ENCODE measurements around the gene HM13. TPM values are rescaled to one million over a fixed set of nuclear protein-coding genes. Genes with fewer than 3 reads are reported as not detected.

Gene HM13
- polyA plus RNA-seq, 1 donor (not counting 4 experiments of a cell fraction or from before 2014, with no cell fraction given): 127 TPM

DNA sequence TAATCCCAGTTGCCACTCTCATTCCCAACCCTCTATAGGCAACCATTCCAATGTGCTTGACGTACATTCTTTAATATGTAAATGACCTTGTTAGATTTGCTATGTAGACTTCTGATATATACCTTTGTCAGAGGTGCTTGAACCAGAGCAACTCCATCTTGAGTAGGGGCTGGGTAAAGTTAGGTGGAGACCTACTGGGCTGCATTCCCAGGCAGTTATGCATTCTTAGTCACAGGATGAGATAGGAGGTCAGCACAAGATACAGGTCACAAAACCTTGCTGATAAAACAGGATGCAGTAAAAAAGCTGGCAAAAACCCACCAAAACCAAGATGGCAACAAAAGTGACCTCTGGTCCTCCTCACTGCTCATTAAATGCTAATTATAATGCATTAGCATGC, 8.3 kb upstream of the HM13 start:
- Histone ChIP-seq H4K20me1 (ENCODE audit: control insufficient read depth, extremely low read depth, insufficient read depth, low read length) (no peaks in the 10 kb centered on the region), H2AFZ (ENCODE audit: control insufficient read depth, low read length) (no peak overlapping the region), H3K27ac (ENCODE audit: control insufficient read depth, insufficient read depth, low read length) (no peak overlapping the region), H3K4me1 (ENCODE audit: control insufficient read depth, extremely low read depth, insufficient read depth, low read length) (peaks cover 7% of the 10 kb centered on the region), H3K4me3 (ENCODE audit: control insufficient read depth in 2 of 3, extremely low read depth in 1 of 3, insufficient read depth in 2 of 3, low read depth in 1 of 3, low read length in 3 of 3) (no peak overlapping the region), H3K9me3 (ENCODE audit: control insufficient read depth, low read depth, low read length) (no peaks in the 10 kb centered on the region), H3K9me1 (ENCODE audit: control insufficient read depth, extremely low read depth, insufficient read depth, low read length) (no peaks in the 10 kb centered on the region), H3K4me2 (ENCODE audit: control insufficient read depth, extremely low read depth, insufficient read depth, low read depth, low read length) (peak overlapping the region; percentile 27), H3K9ac (ENCODE audit: control insufficient read depth, extremely low read depth, insufficient read depth, low read length) (no peak overlapping the region), H3K36me3 (ENCODE audit: control insufficient read depth in 2 of 2, extremely low read depth in 1 of 2, insufficient read depth in 2 of 2, low read length in 2 of 2) (no peaks in the 10 kb centered on the region), H3K79me2 (ENCODE audit: control insufficient read depth, insufficient read depth, low read length) (no peaks in the 10 kb centered on the region), H3K27me3 (ENCODE audit: control insufficient read depth, extremely low read depth, insufficient read depth, low read length) (no peaks in the 10 kb centered on the region)
- FAIRE-seq: no peak
- dilution Hi-C loops (cut with MboI; ENCODE audit: extremely low pct_ligation_motif_present, low sequenced_read_pairs): no loop called here
- DNase-seq (ENCODE audit: low read depth, low spot score): no peak
- TF ChIP-seq EZH2 (IDR thresholded peaks at IDR 0.05; ENCODE audit: low read length): no peak
- TF ChIP-seq, protein P1, sequence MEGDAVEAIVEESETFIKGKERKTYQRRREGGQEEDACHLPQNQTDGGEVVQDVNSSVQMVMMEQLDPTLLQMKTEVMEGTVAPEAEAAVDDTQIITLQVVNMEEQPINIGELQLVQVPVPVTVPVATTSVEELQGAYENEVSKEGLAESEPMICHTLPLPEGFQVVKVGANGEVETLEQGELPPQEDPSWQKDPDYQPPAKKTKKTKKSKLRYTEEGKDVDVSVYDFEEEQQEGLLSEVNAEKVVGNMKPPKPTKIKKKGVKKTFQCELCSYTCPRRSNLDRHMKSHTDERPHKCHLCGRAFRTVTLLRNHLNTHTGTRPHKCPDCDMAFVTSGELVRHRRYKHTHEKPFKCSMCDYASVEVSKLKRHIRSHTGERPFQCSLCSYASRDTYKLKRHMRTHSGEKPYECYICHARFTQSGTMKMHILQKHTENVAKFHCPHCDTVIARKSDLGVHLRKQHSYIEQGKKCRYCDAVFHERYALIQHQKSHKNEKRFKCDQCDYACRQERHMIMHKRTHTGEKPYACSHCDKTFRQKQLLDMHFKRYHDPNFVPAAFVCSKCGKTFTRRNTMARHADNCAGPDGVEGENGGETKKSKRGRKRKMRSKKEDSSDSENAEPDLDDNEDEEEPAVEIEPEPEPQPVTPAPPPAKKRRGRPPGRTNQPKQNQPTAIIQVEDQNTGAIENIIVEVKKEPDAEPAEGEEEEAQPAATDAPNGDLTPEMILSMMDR (optimal IDR thresholded peaks at IDR 0.05 in 1 of 3, IDR thresholded peaks at IDR 0.05 in 1 of 3, conservative IDR thresholded peaks at IDR 0.05 in 1 of 3; ENCODE audit: extremely low read depth in 1 of 3, insufficient read depth in 2 of 3, low read length in 3 of 3): no peak

DNA sequence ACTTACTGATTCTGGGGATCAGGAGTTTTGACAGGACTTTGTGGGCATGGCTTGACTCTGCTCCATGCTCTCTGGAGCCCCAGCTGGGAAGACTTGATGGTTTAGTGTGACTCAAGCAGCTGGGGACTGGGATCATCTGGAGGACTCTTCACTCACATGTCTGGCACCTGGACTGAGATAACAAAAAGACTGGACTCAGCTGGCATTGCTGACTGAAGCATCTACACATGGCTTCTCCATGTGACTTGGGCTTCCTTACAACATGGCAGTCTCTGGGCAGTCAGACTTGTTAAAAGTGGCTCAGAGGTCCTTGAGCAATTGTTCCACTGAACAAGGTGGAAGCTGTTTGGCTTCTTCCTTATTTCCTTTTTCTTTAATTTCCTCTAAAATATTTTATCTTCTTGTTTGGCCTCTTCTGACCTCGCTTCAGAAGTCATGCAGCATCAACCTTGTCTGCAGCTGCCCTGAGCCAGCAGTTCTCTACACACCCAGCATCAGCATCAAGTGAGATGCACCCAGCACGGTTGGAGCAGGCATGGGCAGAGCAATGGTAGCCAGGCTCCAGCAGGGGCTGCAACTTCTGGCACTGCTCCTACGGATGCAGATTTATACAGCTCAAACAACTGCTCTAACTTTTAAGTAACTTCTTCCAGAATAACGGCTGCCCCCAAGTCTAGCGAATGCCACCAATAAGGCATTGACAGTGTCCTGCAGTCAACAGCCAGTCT, 5.6 kb upstream of the HM13 start:
- Histone ChIP-seq H3K4me3 (ENCODE audit: control insufficient read depth in 2 of 3, extremely low read depth in 1 of 3, insufficient read depth in 2 of 3, low read depth in 1 of 3, low read length in 3 of 3) (no peak overlapping the region), H3K79me2 (ENCODE audit: control insufficient read depth, insufficient read depth, low read length) (no peaks in the 10 kb centered on the region), H3K9me3 (ENCODE audit: control insufficient read depth, low read depth, low read length) (no peaks in the 10 kb centered on the region), H3K27ac (ENCODE audit: control insufficient read depth, insufficient read depth, low read length) (no peak overlapping the region), H2AFZ (ENCODE audit: control insufficient read depth, low read length) (no peak overlapping the region), H4K20me1 (ENCODE audit: control insufficient read depth, extremely low read depth, insufficient read depth, low read length) (no peaks in the 10 kb centered on the region), H3K4me1 (ENCODE audit: control insufficient read depth, extremely low read depth, insufficient read depth, low read length) (peaks cover 7% of the 10 kb centered on the region), H3K36me3 (ENCODE audit: control insufficient read depth in 2 of 2, extremely low read depth in 1 of 2, insufficient read depth in 2 of 2, low read length in 2 of 2) (no peaks in the 10 kb centered on the region), H3K4me2 (ENCODE audit: control insufficient read depth, extremely low read depth, insufficient read depth, low read depth, low read length) (no peak overlapping the region), H3K27me3 (ENCODE audit: control insufficient read depth, extremely low read depth, insufficient read depth, low read length) (no peaks in the 10 kb centered on the region), H3K9me1 (ENCODE audit: control insufficient read depth, extremely low read depth, insufficient read depth, low read length) (no peaks in the 10 kb centered on the region), H3K9ac (ENCODE audit: control insufficient read depth, extremely low read depth, insufficient read depth, low read length) (no peak overlapping the region)
- FAIRE-seq: no peak
- no peak for DNase-seq (ENCODE audit: low read depth, low spot score)
- dilution Hi-C loops (cut with MboI; ENCODE audit: extremely low pct_ligation_motif_present, low sequenced_read_pairs): no loop called here
- TF ChIP-seq, protein P1 (optimal IDR thresholded peaks at IDR 0.05 in 1 of 3, IDR thresholded peaks at IDR 0.05 in 1 of 3, conservative IDR thresholded peaks at IDR 0.05 in 1 of 3; ENCODE audit: extremely low read depth in 1 of 3, insufficient read depth in 2 of 3, low read length in 3 of 3): no peak
- TF ChIP-seq EZH2 (IDR thresholded peaks at IDR 0.05; ENCODE audit: low read length): no peak
